Myocyte (in vitro differentiated cells): ENCODE data around the gene FOXP1. TPM values are rescaled to one million over a fixed set of nuclear protein-coding genes. Genes with fewer than 3 reads are reported as not detected.
A peak's percentile ranks its signal among the peaks of the same experiment; 100 is the strongest.

Source experiments
- DNase-seq: peaks from one replicate; pipeline ENCODE4 v3.0.0-alpha.2; 2012; ENCODE audit warnings: low read depth
- total RNA-seq: library from RNA; depleted of rRNA; stranded (reverse); fragments of >200 nt; gene quantifications from 2 replicates; pipeline ENCODE4 v1.2.3, GENCODE V29; 2014

The FOXP1 gene
- total RNA-seq, 1 donor from 2014 or later = 28.8 TPM

DNA sequence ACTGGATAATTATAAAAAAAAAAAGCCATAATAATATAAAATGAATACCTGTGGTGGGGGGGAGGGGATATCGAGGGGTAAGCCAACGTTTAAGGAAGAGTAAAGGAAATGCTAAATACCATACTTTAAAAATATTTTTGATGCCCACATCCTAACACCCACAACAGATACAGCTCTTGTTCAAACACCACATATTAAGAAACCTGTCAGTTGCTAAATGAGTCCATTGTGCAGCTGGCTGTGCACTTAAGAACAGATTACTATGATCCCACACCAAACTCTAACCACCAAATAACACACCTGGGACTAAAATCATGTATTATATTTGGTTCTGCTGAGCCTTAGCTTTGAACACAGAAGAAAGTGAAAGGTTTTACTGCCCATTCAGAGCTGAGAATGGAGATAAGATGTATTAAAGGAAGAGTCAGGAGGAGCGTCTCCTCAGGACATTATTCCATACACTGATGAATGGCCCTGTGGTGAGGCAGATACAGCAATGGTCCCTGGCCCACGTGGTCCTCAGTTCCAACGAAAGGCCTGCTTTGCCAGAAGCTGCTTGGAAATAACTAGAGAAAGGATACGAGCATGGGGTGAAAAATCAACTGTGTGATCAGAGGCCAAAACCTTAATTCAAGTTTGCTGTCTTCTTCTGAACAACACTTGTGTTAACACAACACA, 515.4 kb downstream of the FOXP1 start:
- no peak for DNase-seq

DNA sequence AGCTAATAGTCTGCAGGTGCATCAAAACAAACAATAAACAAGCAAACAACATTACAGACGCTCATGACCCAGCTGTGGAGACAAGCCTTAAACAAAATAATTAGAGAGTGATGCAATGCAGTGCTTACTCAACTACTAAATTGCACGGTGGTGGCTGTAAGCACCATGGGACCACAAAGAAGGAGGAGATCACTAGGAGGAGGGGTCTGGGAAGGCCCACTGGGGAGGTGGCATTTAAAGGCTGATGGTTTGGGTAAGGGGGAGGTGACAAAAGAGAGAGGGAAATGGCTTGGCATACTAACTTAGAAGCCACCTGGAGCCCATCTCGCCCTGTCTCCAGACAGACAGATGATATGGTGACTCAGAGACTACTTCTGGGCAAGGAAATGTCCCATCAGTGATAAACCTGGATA, 516.7 kb downstream of the FOXP1 start:
- peak; percentile 38 for DNase-seq

DNA sequence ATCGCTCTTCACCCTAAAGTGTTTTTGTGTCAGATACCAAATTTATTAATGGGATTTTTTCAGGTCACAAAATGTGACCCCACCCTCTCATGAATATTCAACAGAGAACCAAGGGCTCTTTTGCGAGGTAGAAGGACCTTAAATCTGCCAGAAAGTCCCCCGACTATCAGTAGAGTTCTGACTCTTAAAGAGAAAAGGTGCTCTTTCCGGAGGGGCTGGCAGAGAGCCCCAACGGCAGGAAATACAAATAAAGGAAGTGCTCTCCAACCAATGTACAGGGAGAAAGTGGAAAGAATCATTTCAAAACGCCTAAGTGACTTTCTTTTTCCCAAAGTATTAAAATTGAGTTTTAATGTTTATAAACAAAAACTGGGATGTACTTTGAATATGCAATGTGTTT, 517.2 kb downstream of the FOXP1 start:
- DNase-seq = no peak

DNA sequence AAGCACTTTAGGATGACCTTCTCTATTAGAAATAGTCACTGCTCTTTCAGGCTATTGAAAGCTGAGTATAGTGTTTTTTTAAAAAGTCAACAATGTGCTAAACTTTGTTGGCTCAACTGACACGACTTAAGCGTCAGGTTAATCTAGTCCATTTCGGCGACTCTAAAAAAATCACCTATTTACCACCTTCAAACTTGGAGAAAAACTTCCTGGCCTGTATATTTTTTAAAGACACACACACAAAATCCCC, 517.8 kb downstream of the FOXP1 start:
- DNase-seq = no peak

DNA sequence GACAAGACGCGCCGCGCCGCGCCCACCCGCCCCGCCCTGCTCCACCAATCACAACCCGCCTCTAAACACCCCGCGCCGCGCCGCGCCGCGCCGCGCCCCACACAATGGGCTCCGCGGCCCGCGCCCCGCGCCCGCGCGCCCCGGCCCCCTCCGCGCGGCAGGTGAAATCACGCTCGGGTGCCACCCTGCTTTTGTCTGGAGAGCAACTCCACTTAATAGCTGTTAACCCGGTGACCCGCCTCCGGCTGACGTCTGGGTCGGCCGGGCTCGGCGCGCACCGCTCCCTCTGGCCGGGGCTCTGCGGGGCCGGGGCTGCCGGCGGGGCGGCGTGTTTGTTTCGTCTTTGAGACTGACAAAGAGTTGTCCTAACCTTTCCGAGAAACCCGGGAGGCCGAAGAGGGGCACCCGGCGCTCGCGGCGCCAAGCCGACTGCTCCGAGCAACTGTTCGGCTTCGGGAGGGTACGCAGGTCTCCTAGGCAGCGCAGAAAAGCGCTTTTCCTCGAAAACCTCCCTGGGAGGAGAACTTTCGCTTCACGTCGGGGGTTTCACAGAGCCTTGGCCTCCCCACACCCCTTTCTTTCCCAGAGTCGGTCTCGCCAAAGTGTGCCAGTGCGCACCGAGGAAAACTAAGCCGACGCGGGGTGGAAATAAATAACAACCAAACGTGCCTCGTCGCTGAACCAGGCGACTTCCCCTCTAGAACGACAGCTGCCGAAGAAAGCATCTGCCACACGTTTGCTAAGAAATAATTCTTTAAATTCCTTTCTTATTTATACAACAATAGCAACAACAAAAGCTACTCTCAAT, 518.4 kb downstream of the FOXP1 start:
- peak; percentile 87 for DNase-seq

DNA sequence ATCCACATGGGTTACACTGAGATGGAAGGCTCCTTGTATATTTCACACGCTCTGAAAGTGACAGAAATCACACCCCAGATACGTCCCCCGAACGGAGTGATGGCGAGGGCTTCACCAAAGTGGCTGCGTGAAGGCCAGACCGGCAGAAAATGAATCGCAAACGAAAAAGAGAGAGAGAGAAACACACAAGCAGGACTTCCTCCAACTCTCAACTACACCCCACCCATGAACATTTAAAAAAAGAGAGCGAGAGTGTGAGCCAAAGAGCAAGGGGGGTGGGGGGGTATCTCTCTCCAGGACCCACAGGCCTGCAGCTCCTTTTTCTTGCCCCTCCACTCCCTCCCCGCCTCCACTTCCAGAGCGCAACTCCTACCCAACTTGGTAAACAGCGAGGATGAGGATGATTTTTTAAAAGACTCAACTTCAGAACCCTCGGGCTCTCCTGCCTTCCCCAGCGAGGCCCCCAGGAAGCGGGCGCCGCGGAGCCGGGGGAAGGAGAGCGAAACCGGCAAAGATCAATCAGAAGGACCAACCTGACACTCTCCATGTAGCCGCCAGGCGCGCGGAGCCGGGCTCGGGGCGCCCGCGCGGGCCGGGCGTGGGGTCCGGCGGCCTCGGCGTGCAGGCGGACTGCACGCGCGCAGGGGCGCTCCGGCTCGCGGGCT, 519.1 kb downstream of the FOXP1 start:
- peak; percentile 56 for DNase-seq

DNA sequence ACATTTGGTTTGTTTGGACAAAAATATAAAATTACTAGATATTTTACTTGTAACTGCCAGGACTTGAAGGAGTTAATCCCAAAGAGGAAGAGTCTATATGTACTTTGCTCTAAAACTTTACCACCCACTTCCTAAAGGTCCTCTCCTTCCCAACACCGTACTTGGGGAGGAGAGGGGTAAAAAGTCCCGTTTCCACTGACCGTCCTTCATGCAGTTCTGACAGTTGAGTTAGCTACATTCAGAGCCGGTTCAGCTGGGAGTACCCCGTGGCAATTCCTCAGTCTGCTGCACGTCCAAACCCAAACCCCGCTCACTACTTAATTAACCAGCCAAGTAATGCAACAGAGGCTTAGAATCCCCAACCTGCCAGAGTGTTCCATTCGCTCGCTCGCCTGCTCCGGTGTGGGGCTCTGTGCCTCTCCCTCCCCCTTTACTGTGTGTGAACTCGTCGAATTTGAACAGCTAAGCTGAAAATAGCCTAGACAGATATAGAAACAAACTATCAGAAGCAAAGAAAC, 519.7 kb downstream of the FOXP1 start:
- DNase-seq = peak; percentile 53

DNA sequence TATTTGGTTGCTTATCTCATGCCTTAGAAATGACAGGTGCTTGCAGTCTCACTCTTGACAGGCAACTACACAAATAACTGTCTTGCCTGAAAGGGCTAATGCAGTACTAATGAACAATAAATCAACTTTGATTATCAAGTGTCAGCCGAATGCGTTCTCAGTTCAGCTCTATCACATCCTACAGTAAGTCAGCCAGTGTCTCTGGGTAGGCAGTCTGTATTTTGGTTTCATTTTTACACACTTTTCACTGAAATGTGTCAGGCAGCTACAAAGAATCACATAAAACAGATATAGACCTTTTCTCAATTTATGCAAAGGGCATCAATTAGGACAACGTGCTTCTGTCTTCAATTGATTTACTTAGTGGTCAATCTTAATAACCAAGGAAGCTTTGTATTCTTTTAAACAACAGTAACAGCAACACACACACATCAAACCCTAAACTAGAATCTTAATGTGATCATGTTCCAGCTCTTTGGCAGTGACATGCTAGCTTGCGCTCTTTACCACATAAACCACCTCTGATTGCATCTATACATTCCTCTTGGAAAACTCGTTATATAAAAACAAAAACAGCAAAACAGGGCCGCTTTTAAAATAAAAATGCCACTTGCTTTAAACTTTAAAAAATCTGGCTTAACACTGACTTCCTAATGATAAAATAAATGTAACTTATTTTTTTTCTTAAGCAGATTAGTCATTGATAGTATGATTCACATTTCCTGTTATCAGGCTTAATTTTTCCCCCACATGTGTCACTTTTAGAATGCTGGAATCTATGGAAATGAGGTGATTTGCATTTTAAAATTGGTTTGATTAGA, 520.4 kb downstream of the FOXP1 start:
- peak; percentile 27 for DNase-seq

DNA sequence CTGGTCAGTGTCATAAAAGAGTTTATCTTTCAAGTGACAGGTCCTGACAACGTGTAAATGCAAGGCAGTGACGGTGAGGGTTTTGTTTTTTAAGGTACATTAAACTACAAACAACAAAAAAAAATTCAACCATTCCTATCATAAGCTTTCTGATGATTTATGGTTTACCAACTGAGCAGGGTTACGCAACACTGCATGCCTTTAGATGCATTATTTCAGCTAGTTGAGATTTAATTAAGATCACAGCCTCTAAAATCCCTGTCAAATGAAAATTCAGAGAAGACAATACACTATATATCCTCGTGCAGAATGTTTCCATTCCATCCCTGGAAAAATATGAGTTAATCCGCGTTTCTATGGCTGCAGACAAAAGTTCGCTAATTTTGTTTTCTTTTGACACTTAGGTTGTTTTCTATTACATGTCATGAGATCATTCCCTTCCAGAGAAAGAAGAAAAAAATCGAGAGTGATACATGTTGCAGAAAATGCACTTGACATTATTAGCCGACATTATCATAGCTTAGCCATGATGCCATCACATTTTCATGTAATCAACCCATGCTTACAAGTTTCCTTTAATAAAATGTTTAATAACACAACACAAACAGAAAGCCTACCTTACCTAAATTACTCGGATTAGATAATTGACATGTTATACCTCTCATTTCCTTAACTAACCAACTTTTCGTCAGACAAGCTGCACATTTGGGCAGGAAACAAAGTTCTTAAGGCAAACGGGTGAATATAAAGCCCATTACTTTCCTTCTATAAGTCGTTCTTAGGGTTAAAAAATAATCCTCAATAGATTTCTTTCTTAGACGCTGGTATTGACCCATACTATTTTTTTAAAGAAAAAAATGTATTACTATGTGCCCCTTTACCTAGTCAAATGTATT, 521.2 kb downstream of the FOXP1 start:
- peak; percentile 37 for DNase-seq

DNA sequence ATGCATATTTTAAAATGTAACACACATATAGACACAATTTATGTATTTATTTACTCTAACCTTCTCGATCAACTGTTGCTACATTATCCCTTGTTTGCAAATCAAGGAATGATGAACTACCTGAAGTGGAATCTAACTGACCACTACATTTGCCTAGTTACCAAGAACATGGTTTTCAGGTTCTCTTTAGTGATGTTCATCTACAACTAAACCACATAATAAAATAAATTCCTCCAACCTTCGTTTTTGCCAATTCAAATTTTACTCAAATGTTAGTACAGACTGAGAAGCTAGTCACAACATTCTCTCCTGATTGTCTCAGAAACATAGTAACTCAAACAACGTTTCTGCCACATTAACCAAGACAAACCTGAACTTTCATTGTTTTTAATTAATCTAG, 521.9 kb downstream of the FOXP1 start:
- no peak for DNase-seq

DNA sequence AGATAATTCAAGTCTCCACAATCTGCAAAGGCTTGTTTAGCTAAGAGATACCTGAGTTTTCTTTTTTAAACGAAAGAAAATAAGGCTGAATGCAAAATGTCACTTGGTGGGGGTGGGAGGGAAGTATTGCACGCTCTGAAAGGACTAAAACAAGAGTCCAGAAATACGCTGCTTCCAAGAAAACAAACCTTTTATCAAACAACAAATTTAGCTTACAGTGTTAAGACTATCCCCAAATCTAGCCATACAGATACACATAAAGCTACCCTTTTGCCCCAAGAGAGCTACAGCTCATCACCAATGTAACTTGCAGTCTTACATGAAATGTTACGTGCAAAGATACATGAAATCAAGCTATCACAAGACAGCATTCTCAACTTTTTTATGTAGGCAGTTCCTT, 522.5 kb downstream of the FOXP1 start:
- DNase-seq = no peak

DNA sequence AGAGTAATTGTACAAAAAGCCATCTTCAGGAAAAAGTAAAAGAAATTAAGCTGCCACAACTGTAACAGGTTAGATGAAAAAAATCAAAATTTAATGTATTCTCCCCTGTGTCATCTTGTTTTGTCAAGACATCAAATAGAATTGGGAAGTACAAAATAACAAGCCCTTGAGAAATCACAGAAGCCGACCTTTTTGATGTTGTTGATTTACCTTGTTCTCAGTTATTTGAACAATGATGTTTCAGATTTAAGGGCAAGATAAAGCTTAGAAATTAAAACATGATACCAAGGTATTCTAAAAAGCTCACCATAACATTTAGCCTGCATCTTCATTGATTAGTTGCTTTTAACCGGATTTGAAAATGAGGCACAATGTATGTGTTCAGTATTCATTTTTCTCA, 523.0 kb downstream of the FOXP1 start:
- no peak for DNase-seq

DNA sequence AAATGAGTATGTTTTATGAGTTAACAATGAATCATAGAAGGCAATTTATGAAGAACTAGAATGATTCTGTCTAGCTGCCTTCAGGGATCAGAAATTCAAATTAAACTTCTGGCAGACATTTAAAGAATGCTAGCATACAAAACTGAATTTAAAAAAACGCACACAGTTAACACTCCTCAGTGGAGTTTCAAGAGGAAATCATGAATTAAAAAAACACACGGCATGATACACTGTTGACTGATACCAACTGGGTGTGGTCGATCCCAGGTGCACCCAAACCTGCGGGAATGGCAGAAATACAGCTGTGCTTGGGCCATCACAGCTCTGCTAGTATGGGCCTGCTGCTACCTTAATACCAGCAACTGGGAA, 526.0 kb downstream of the FOXP1 start:
- DNase-seq = no peak

DNA sequence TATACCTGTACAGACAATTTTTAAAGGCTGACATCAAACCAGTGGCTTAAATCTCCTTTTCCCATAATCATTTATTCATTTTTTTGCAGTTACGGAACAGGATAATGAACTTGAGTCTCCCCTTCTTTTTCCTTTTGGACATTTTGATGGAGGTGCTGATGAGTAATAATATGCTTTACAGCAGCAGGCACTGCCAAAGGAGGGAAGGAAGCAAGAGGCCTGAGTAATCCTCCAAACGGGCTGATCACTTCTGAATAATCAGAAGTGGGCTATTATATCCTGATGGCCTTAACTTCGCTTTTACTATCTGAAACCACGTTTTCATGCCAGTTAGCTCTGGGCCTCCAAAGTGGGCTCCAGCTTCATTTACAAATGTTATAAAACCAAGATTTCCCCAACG, 527.2 kb downstream of the FOXP1 start:
- DNase-seq = no peak

DNA sequence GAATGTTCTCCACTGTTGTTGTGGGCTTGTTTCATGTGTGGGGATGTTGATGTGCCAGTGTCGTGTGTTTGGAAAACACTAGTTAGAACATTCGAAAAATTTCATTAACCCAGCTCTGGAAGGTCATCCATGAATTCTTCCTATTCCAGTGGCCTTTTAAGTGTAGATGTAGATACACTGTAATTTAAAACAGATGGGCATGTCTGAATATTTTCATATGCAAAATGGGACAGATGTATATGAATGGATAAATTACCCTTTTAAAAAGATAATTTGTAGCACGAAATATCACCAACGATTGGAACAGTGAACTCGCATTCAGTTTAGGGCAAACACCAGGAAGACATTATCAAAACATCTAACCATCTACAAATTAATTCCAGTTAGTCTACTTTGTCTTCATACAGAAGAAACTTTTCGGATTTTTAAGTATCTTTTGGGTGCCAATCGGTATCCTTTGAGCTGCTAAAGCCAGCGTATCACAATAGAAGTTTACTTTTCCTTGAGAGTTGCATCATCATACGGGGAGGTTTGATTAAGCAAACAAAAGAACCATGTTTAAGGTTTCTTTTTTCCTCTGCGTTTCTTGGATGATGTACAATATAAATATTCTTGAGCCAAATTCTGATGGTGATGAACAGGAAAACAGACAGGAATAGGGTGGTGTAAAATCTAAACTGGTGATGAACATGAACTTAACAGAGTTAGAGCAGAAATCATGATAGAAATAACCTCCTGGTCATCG, 528.1 kb downstream of the FOXP1 start:
- no peak for DNase-seq

DNA sequence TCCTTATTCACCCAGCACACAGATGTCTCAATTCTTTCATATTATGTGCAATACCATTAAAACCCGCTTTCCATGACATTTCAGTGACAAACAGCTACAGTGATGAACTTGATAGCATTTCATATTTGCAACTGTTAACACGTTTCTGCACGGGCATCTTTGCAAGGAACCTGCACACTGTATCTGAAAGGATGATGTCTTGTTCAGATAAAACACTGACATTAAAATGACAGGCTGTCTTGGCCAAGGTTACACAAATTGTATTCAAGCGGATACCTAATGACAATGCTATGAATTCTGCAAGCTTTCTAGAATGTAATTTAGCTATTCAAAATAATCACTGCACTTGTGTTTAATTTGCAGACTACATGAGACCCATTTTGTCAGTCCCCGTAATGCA, 529.2 kb downstream of the FOXP1 start:
- no peak for DNase-seq

DNA sequence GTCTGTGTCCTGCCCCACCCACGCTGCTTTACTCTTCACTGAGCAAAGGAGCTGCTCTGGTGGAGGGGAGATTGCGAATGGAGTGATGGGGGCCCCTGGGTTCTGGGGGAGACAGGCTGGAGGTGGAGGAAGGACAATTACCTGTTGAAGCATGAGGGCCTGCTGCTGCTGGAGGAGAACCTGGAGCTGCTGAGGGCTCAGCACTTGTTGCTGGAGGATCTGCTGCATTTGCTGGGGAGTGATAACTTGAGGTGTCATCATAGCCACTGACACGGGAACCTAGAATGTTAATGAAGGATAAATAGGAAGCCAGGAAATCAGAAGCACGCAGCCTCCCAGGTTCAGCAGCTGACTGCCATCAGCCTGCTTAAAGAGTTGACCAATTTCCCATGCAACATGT, 530.0 kb downstream of the FOXP1 start:
- no peak for DNase-seq

DNA sequence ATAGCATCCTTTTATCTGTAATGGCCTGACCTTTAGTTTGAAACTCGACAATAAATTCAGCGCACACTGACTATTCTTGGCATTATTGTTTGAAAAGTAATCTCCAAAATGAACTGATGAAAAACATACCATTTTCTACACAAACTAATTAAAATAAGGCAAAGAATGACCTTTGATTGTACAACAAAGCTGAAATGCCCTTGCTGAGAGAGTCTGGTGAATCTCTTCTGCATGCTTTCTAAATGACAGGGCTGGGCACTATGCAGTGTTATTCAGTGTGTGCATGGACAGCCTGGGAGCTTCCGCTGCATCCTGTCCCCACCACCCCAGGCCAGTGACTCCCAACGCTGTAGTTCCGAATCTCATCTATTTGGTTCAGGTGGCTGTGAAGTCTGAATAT, 530.8 kb downstream of the FOXP1 start:
- no peak for DNase-seq

DNA sequence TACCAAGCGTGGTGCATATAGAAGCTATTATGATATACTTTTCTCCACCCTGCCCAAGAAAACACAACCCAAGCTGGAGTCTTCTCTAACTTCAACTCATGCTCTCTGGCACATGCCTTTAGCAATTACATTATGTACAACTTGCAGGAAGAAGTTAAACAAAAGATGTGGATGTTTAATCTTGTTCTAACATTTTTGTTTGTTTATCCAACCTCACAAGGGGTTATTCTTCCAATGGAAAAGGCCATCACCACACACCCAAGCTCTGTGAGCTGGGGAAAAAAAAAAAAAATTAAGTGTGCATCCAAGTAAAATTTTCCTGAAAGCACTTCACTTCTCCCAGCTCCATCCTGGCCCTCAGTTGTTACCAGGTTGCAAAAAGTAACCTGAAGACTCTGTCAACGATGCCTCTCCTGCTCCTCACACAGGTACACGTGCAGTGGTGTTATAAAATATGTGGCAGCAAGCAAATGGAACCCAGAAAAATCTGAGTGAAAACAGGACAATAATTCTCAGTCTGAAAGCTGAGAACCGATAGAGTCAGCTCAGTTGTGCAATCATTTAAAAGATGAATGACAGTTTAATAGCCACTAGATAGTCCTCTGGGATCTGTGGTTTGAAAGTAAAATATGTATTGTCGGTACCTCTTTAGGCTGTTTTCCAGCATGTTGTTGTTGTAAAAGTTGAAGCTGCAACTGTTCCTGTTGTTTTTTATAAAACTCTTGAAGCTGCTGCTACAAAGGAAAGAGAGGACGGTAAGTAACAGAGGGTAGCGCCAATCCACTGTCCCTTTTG, 531.4 kb downstream of the FOXP1 start:
- DNase-seq = peak; percentile 74
